A673 (cell line): ENCODE measurements around the gene AFM. TPM values are rescaled to one million over a fixed set of nuclear protein-coding genes. Genes with fewer than 3 reads are reported as not detected.

Experiments
- BruUV-seq: library from RNA; stranded (reverse); fragments of 400-500 nt; replicated peaks from 2 replicates; lab custom pipeline; 2021; lab: Mats Ljungman, UMichigan
- CTCF ChIA-PET: fragments of 300-600 bp; sonication (Branson Sonifier 250); formaldehyde crosslinking; loops from one replicate; lab custom pipeline; 2022; ENCODE audit warnings: antibody characterized with exemption; lab: Charles Lee
- POLR2A ChIA-PET: fragments of 300-600 bp; sonication (Branson Sonifier 250); formaldehyde crosslinking; loops from one replicate; lab custom pipeline; 2022; ENCODE audit warnings: antibody characterized with exemption; ENCODE audit not compliant: low non-redundant PET; lab: Charles Lee
- DNase-seq: peaks from one replicate; pipeline ENCODE4 v3.0.0-alpha.2; 2015; ENCODE audit warnings: low spot score
- H3K27ac ChIP-seq: fragments of 200-600 bp; sonication (generic); 2 replicates; pipeline ENCODE4 v1.5.1; 2016; ENCODE audit warnings: mixed run types, low read depth, mild to moderate bottlenecking, mixed read lengths, antibody characterized with exemption, low read length; ENCODE audit not compliant: poor library complexity, severe bottlenecking
- H3K27me3 ChIP-seq: fragments of 200-600 bp; sonication (generic); replicated peaks from 2 replicates; pipeline ENCODE4 v1.6.1; 2017; ENCODE audit warnings: mixed run types, low read depth, mild to moderate bottlenecking, mixed read lengths, antibody characterized with exemption, low read length; ENCODE audit not compliant: insufficient read depth, poor library complexity
- H3K36me3 ChIP-seq: fragments of 200-600 bp; sonication (generic); 2 replicates; pipeline ENCODE4 v1.6.1; 2016; ENCODE audit warnings: mixed run types, mild to moderate bottlenecking, mixed read lengths, antibody characterized with exemption, low read length; ENCODE audit not compliant: insufficient read depth, poor library complexity, severe bottlenecking
- H3K4me1 ChIP-seq: fragments of 200-600 bp; sonication (generic); 2 replicates; pipeline ENCODE4 v1.6.1; 2017; ENCODE audit warnings: mixed run types, mild to moderate bottlenecking, mixed read lengths, antibody characterized with exemption, low read length; ENCODE audit not compliant: insufficient read depth, poor library complexity, severe bottlenecking
- H3K4me3 ChIP-seq: fragments of 200-600 bp; sonication (generic); 2 replicates; pipeline ENCODE4 v1.5.1; 2016; ENCODE audit warnings: low read depth, mixed run types, mild to moderate bottlenecking, mixed read lengths, low read length; ENCODE audit not compliant: poor library complexity, severe bottlenecking
- H3K9me3 ChIP-seq: fragments of 200-600 bp; sonication (generic); 2 replicates; pipeline ENCODE4 v1.6.1; 2016; ENCODE audit warnings: mixed run types, low read depth, mild to moderate bottlenecking, mixed read lengths, antibody characterized with exemption, low read length; ENCODE audit not compliant: poor library complexity, severe bottlenecking
- EZH2 ChIP-seq: fragments of 200-600 bp; sonication (generic); IDR thresholded peaks from 2 replicates; pipeline ENCODE4 v1.6.1; 2017; ENCODE audit warnings: borderline replicate concordance, low read depth, mild to moderate bottlenecking, mixed read lengths, antibody characterized with exemption, low read length; ENCODE audit not compliant: poor library complexity, severe bottlenecking
- intact Hi-C: fragments of 100-400 bp; cut with micrococcal nuclease; formaldehyde crosslinking; loops from one replicate; pipeline ENCODE4 v1.10.0; 2022; ENCODE audit not compliant: unreplicated experiment
- total RNA-seq: library from RNA; stranded (reverse); gene quantifications from 2 replicates; pipeline ENCODE4 v1.2.3, GENCODE V29; 2021
- TF ChIP-seq, protein P1 (sequence below): fragments of 300-800, 200-600 bp; sonication (generic); conservative IDR thresholded peaks from 2 replicates; pipeline ENCODE4 v1.5.1; 2017; ENCODE audit warnings: low read depth, mild to moderate bottlenecking, antibody characterized with exemption, low read length, moderate library complexity, mixed read lengths

Gene AFM
- total RNA-seq, 1 experiment from 2014 or later, result not detected

DNA sequence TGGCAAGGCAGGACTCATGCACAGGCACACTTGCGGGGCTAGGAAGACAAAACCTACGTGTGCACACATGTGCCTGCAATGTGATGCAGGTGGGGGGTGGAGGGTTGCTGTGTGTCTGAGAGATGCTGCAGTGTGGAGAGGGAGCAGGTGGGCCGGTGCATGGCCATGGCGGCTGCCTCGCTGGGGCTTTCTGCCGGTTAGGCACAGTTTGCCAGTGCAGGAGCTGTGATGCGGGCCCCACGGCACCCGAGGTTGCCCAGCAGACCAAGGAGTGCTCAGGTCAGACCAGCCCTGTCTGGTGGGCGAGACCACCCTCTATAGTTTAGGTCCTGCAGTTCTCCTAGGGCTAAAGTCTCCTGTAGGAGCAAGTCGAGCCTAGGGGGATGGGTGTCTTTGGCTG, 4.4 kb upstream of the AFM start:
- DNase-seq, result no peak
- TF ChIP-seq, protein P1, sequence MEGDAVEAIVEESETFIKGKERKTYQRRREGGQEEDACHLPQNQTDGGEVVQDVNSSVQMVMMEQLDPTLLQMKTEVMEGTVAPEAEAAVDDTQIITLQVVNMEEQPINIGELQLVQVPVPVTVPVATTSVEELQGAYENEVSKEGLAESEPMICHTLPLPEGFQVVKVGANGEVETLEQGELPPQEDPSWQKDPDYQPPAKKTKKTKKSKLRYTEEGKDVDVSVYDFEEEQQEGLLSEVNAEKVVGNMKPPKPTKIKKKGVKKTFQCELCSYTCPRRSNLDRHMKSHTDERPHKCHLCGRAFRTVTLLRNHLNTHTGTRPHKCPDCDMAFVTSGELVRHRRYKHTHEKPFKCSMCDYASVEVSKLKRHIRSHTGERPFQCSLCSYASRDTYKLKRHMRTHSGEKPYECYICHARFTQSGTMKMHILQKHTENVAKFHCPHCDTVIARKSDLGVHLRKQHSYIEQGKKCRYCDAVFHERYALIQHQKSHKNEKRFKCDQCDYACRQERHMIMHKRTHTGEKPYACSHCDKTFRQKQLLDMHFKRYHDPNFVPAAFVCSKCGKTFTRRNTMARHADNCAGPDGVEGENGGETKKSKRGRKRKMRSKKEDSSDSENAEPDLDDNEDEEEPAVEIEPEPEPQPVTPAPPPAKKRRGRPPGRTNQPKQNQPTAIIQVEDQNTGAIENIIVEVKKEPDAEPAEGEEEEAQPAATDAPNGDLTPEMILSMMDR, result no peak
- no peak for TF ChIP-seq EZH2
- intact Hi-C loops, result no loop called here
- Histone ChIP-seq H3K27ac (no peak overlapping the region), H3K36me3 (no peaks in the 10 kb centered on the region), H3K4me1 (no peaks in the 10 kb centered on the region), H3K4me3 (no peak overlapping the region), H3K9me3 (no peaks in the 10 kb centered on the region), H3K27me3 (no peaks in the 10 kb centered on the region)
- POLR2A ChIA-PET, result no interaction called here
- CTCF ChIA-PET, result no interaction called here
- BruUV-seq, result no TSS peak

DNA sequence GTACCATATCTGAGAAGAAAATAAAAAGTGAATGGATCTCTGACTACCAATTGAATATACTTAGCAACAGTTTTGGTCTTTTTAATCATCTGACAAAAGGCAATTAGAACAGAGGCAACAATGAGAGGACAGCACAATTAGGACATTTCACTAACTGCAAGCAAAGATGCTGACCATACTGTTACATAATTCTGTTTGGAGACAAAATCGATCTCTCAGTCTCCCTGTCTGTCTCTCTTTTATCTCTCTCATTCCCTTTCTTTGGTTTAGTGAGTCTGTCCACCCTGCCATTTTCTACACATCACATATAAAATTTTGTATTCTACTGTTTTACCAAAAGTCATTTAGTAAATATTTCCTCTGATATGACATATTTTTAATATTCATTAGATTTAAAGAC, 2.2 kb upstream of the AFM start:
- H3K9me3 ChIP-seq, result no peaks in the 10 kb centered on the region
- TF ChIP-seq, protein P1, result no peak
- TF ChIP-seq EZH2, result no peak
- intact Hi-C loops, result no loop called here
- no peak overlapping the region for H3K4me3 ChIP-seq
- H3K27me3 ChIP-seq, result no peaks in the 10 kb centered on the region
- no TSS peak for BruUV-seq
- DNase-seq, result no peak
- H3K27ac ChIP-seq, result no peak overlapping the region
- no peaks in the 10 kb centered on the region for H3K4me1 ChIP-seq
- POLR2A ChIA-PET, result no interaction called here
- CTCF ChIA-PET, result no interaction called here
- H3K36me3 ChIP-seq, result no peaks in the 10 kb centered on the region

DNA sequence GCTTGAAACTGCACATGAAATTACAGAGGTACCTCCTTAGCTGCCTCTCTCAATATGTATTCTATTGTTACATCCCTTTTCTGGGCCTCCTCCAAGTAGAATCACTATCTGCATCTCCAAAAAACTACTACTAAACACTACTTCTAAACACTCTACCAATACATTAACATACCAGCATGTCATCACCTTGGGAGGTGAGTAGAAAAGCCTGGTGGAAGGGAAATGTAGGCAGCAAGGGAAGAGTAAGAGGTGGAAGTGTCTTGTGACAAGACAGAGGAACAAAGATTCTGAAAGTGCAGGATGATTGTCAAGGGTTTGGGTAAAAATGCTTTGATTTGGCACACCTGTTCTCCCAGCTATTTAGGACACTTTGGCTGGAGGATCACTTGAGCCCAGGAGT, 3.5 kb downstream of the AFM start:
- intact Hi-C loops, result no loop called here
- no peaks in the 10 kb centered on the region for H3K9me3 ChIP-seq
- H3K4me3 ChIP-seq, result no peak overlapping the region
- H3K4me1 ChIP-seq, result no peaks in the 10 kb centered on the region
- DNase-seq, result no peak
- ChIA-PET CTCF (no interaction called here), POLR2A (no interaction called here)
- no peaks in the 10 kb centered on the region for H3K27me3 ChIP-seq
- no TSS peak for BruUV-seq
- no peak overlapping the region for H3K27ac ChIP-seq
- H3K36me3 ChIP-seq, result no peaks in the 10 kb centered on the region
- no peak for TF ChIP-seq EZH2
- TF ChIP-seq, protein P1, result no peak
